Astrocyte of the cerebellum (primary cell): ENCODE data around the gene TUSC7.

Source experiments
- DNase-seq: peaks from one replicate; pipeline ENCODE4 v3.0.0-alpha.2; 2011; ENCODE audit warnings: low read depth
- H3K4me3 ChIP-seq: 2 replicates; pipeline ENCODE4 v1.5.1; 2011; ENCODE audit warnings: mild to moderate bottlenecking, low read depth, low read length, moderate library complexity
- CTCF ChIP-seq: IDR thresholded peaks from 2 replicates; pipeline ENCODE4 v1.5.1; 2012; ENCODE audit warnings: low read length, low read depth, moderate library complexity, mild to moderate bottlenecking; ENCODE audit errors: missing control alignments
- in situ Hi-C: cut with HindIII; loops from 2 replicates; pipeline ENCODE4 v1.10.0; 2017; ENCODE audit warnings: low sequenced_read_pairs

The TUSC7 gene

GRCh38 chr3:116709479-116709878 is at the start of gene TUSC7:
Gene TUSC7 (plus strand): TSS chr3:116709779.
- DNase-seq = no peak
- in situ Hi-C loops = no loop called here
- TF ChIP-seq CTCF = no peak
- H3K4me3 ChIP-seq = no peak within 1 kb of the TSS

GRCh38 chr3:116661196-116661595 is 48.4 kb upstream of the TUSC7 start:
- in situ Hi-C loops = loop anchor here (25.0 kb wide), 1 partner anchor 101 kb away; no protein-coding TSS in a partner anchor
- H3K4me3 ChIP-seq = no peak overlapping the region
- no peak for DNase-seq
- TF ChIP-seq CTCF = no peak

GRCh38 chr3:116663161-116664110 is 46.1 kb upstream of the TUSC7 start:
- no peak for TF ChIP-seq CTCF
- in situ Hi-C loops = loop anchor here (25.0 kb wide), 1 partner anchor 99 kb away; no protein-coding TSS in a partner anchor
- no peak for DNase-seq
- no peak overlapping the region for H3K4me3 ChIP-seq

- no peak for TF ChIP-seq CTCF
- H3K4me3 ChIP-seq = no peak overlapping the region
- DNase-seq = no peak
- in situ Hi-C loops = loop anchor here (25.0 kb wide), 1 partner anchor 95 kb away; no protein-coding TSS in a partner anchor
These were observed 42.3 kb upstream of the TUSC7 start for GRCh38 chr3:116667324-116667723.

GRCh38 chr3:116667791-116668190 is 41.8 kb upstream of the TUSC7 start:
- H3K4me3 ChIP-seq = no peak overlapping the region
- in situ Hi-C loops = loop anchor here (25.0 kb wide), 1 partner anchor 95 kb away; no protein-coding TSS in a partner anchor
- TF ChIP-seq CTCF = no peak
- DNase-seq = no peak

- no peak for TF ChIP-seq CTCF
- H3K4me3 ChIP-seq = no peak overlapping the region
- DNase-seq = no peak
- in situ Hi-C loops = loop anchor here (25.0 kb wide), 1 partner anchor 93 kb away; no protein-coding TSS in a partner anchor
These were observed 40.0 kb upstream of the TUSC7 start for GRCh38 chr3:116669576-116669975.
